Tibial nerve (tissue), 4 donors: ENCODE measurements around the gene ADAM10. TPM values are rescaled to one million over a fixed set of nuclear protein-coding genes. Genes with fewer than 3 reads are reported as not detected.

ENCODE experiments used
- DNase-seq, 2 donors: peaks; one replicate each; pipeline ENCODE4 v3.0.0-alpha.2; 2019; ENCODE audit warnings: low spot score in 2 of 2
- H3K27ac ChIP-seq, 4 donors: fragments of 200-600 bp; sonication (generic) in 3 of 4; one replicate each; pipeline ENCODE4 v1.5.1; 2017 to 2019; ENCODE audit warnings: mild to moderate bottlenecking in 1 of 4
- H3K27me3 ChIP-seq, 2 donors: fragments of 200-600 bp; sonication (generic) in 1 of 2; one replicate each; pipeline versions ENCODE4 v1.5.1 to v1.6.0; 2017 to 2019
- H3K36me3 ChIP-seq, 3 donors: fragments of 200-600 bp; sonication (generic); one replicate each; pipeline ENCODE4 v1.5.1; 2018 to 2019
- H3K4me1 ChIP-seq, 4 donors: fragments of 200-600 bp; sonication (generic) in 3 of 4; one replicate each; pipeline ENCODE4 v1.5.1; 2017 to 2019
- H3K4me3 ChIP-seq, 4 donors: fragments of 200-600 bp; sonication (generic) in 3 of 4; one replicate each; pipeline ENCODE4 v1.5.1; 2017 to 2019; ENCODE audit warnings: mild to moderate bottlenecking in 1 of 4, moderate library complexity in 1 of 4
- H3K9me3 ChIP-seq, 4 donors: fragments of 200-600 bp; sonication (generic) in 3 of 4; one replicate each; pipeline ENCODE4 v1.5.1; 2017 to 2019
- CTCF ChIP-seq, 5 experiments: fragments of 200-600 bp in 3 of 5; fragments of 450-650 bp in 2 of 5; sonication (generic) in 3 of 5; IDR thresholded peaks; one replicate each; pipeline ENCODE4 v1.5.1; 2016 to 2019; ENCODE audit warnings: antibody characterized with exemption in 5 of 5, mild to moderate bottlenecking in 3 of 5, moderate library complexity in 2 of 5
- EP300 ChIP-seq, 2 donors: sonication (generic); formaldehyde crosslinking; IDR thresholded peaks; one replicate each; pipeline ENCODE4 v1.6.1; 2017; ENCODE audit warnings: antibody characterized with exemption in 2 of 2, mild to moderate bottlenecking in 1 of 2
- POLR2A ChIP-seq, 2 donors: fragments of 450-650 bp; IDR thresholded peaks; one replicate each; pipeline ENCODE4 v1.6.1; 2017; ENCODE audit warnings: antibody characterized with exemption in 2 of 2, mild to moderate bottlenecking in 2 of 2, moderate library complexity in 2 of 2
- WGBS, 2 donors: methylation state at CpG; one replicate each; pipeline ENCODE4 v1.1.5; 2018; 5-methylcytosine and 5-hydroxymethylcytosine counted together
- total RNA-seq, 4 donors: library from RNA; depleted of rRNA; stranded (reverse); fragments of >200 nt; gene quantifications; one replicate each; pipeline ENCODE4 v1.1.0, GENCODE V29; 2016

ADAM10 gene
- 100 to 1,000 TPM in 2 of 4 donors, 10 to 100 TPM in 2; 64.8 to 132 (median 94.3) TPM for total RNA-seq

DNA sequence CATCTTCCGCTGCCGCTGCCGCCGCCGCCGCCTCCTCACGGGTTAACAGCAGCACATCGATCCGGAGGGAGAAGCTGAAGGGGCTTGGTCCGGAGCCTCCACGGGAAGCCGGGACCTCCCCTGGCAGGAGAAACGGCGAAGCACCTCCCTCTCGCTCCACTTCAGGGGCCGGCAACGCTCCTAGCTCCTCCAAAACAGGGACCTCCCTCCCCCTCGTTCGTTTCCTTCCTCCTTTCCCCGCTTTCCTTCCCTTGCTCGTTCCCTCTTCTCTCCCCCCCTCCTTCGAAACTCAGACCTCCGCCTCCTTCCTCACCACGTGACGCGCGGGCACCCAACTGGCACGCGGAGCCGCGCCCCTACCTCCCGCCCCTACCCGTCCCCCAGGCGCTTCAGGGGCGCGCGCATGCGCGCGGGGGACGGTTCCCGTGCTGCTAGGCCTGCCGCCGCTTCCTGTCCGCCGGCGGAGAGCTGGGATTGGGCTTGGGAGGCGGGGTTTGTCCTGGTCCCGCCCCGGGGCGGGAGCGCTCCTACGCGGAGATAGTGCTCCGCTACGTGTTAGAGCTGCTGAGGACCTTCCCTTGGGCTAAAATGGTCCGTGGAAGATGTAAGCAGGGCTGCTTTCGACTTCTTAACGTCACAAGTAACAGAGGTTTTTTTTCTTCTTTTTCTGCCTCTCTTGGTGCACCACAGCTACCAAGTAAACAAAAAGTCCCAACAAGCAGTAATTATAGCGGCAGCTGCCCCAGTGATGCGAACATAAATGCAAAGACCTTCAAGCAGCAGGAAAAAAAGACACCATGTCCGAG, at the start of gene ADAM10:
TSS of gene ADAM10 (minus strand) at position 176 of the 806 bp plus-strand sequence. CDS start at position 3, 173 bp downstream.
- H3K4me3 ChIP-seq: peak within 1 kb of the TSS; percentile 62 to 94 (median 88)
- H3K27ac ChIP-seq: peak within 1 kb of the TSS; percentile 78 to 99 (median 96)
- no peaks in the 10 kb centered on the region for H3K9me3 ChIP-seq
- H3K27me3 ChIP-seq: no peaks in the 10 kb centered on the region
- H3K36me3 ChIP-seq: no peaks in the 10 kb centered on the region
- TF ChIP-seq EP300 (IDR thresholded peaks at IDR 0.05) (peak; percentile 93 to 96), CTCF (IDR thresholded peaks at IDR 0.05) (peak in 1 of 5 experiments; percentile 41), POLR2A (IDR thresholded peaks at IDR 0.05) (peak; percentile 82 to 93)
- H3K4me1 ChIP-seq: peaks cover 0 to 37% (median 12%) of the 10 kb centered on the region in 4 donors
- WGBS, 2 donors: 0 to 1% methylated on average over 54 to 62 of the region's 62 CpGs
- DNase-seq: peak; percentile 96

GRCh38 chr15:58797505-58797904, 48.0 kb upstream of the ADAM10 start:
- TF ChIP-seq CTCF (IDR thresholded peaks at IDR 0.05) (no peak), POLR2A (IDR thresholded peaks at IDR 0.05) (no peak), EP300 (IDR thresholded peaks at IDR 0.05) (no peak)
- Histone ChIP-seq H3K27ac (no peak overlapping the region), H3K4me3 (no peak overlapping the region), H3K4me1 (peaks cover 0 to 16% (median 0%) of the 10 kb centered on the region in 4 donors), H3K27me3 (no peaks in the 10 kb centered on the region), H3K9me3 (no peaks in the 10 kb centered on the region), H3K36me3 (peaks cover 0 to 8% (median 0%) of the 10 kb centered on the region in 3 donors)
- 81 to 91% methylated on average over 3 of the region's 3 CpGs for WGBS, 2 donors
- DNase-seq: no peak

DNA sequence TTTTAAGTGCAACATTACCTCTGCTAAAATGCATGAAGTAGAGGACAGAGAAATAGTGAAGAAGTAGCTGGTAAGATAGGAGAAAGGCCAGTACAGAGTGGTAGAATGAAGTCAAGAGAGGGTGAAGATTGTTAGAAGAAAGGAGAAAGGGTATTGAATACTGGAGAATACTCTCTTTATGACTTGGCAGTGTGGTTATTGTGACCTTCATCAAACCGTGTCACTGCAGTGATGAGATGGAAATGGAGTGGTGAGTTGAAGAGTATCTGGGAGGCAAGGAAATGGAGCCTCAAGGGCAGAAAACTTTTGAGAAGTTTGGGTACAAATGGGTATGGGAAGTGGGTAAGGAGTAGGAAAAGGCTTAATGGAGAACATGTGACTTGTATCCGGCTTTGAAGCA, 46.3 kb upstream of the ADAM10 start:
- no peak for DNase-seq
- Histone ChIP-seq H3K27me3 (no peaks in the 10 kb centered on the region), H3K27ac (no peak overlapping the region), H3K9me3 (no peaks in the 10 kb centered on the region), H3K4me1 (peaks cover 0 to 16% (median 0%) of the 10 kb centered on the region in 4 donors), H3K4me3 (no peak overlapping the region), H3K36me3 (peaks cover 0 to 8% (median 0%) of the 10 kb centered on the region in 3 donors)
- TF ChIP-seq CTCF (IDR thresholded peaks at IDR 0.05) (no peak), EP300 (IDR thresholded peaks at IDR 0.05) (no peak), POLR2A (IDR thresholded peaks at IDR 0.05) (no peak)
- WGBS, 2 donors: 61 to 62% methylated on average over 2 of the region's 2 CpGs

GRCh38 chr15:58793862-58794261, 44.4 kb upstream of the ADAM10 start:
- peaks cover 0 to 19% (median 0%) of the 10 kb centered on the region in 3 donors for H3K36me3 ChIP-seq
- no peaks in the 10 kb centered on the region for H3K9me3 ChIP-seq
- no peak overlapping the region for H3K27ac ChIP-seq
- no peak for DNase-seq
- WGBS, 2 donors: 78 to 79% methylated on average over 6 of the region's 6 CpGs
- H3K4me3 ChIP-seq: no peak overlapping the region
- TF ChIP-seq POLR2A (IDR thresholded peaks at IDR 0.05) (no peak), CTCF (IDR thresholded peaks at IDR 0.05) (no peak), EP300 (IDR thresholded peaks at IDR 0.05) (no peak)
- H3K27me3 ChIP-seq: no peaks in the 10 kb centered on the region
- H3K4me1 ChIP-seq: peaks cover 0 to 16% (median 0%) of the 10 kb centered on the region in 4 donors

- 93 to 96% methylated on average over 3 of the region's 3 CpGs for WGBS, 2 donors
- no peaks in the 10 kb centered on the region for H3K9me3 ChIP-seq
- no peak overlapping the region for H3K4me3 ChIP-seq
- H3K4me1 ChIP-seq: peaks cover 0 to 15% (median 0%) of the 10 kb centered on the region in 4 donors
- DNase-seq: no peak
- H3K27ac ChIP-seq: no peak overlapping the region
- H3K36me3 ChIP-seq: peaks cover 0 to 20% (median 0%) of the 10 kb centered on the region in 3 donors
- no peaks in the 10 kb centered on the region for H3K27me3 ChIP-seq
- TF ChIP-seq POLR2A (IDR thresholded peaks at IDR 0.05) (no peak), CTCF (IDR thresholded peaks at IDR 0.05) (no peak), EP300 (IDR thresholded peaks at IDR 0.05) (no peak)
Measured at GRCh38 chr15:58788056-58788710, 38.7 kb upstream of the ADAM10 start.
